K562 (cell line): ENCODE results near the gene SMG6. TPM values are rescaled to one million over a fixed set of nuclear protein-coding genes. Genes with fewer than 3 reads are reported as not detected.

Experiments
- ATAC-seq: fragments of 200-7000 bp; cut with Tn5 transposase; 3 replicates; pipeline ENCODE4 v1.9.1; 2020; ENCODE audit warnings: moderate library complexity
- BruUV-seq: library from RNA; stranded (reverse); fragments of 400-500 nt; replicated peaks from 2 replicates; lab custom pipeline; 2021; lab: Mats Ljungman, UMichigan
- CTCF ChIA-PET: fragments of 300-600 bp; formaldehyde crosslinking; extraction: SDS; loops from one replicate; lab custom pipeline; 2021; ENCODE audit warnings: low intra/inter-chr PET ratio; lab: Yijun Ruan, JAX
- POLR2A ChIA-PET: fragments of 300-600, 350-650 bp; sonication (Branson Sonifier 250); formaldehyde crosslinking; extraction: SDS; loops from one replicate; lab custom pipeline; 2021; ENCODE audit warnings: antibody characterized with exemption, inconsistent platforms; lab: Yijun Ruan, JAX
- DNase-seq, 4 experiments: peaks; one replicate each; pipeline versions ENCODE4 v3.0.0 to v3.0.0-alpha.2; 2011 to 2018; ENCODE audit warnings: low spot score in 3 of 4, mixed read lengths in 3 of 4; ENCODE audit errors: extremely low read depth in 1 of 4
- FAIRE-seq: peaks from 2 replicates; lab custom pipeline; 2011; peaks lifted over from hg19 to GRCh38; lab: Jason Lieb, UNC
- H2AFZ ChIP-seq: 2 replicates; pipeline ENCODE4 v1.6.0; 2011; ENCODE audit warnings: low read depth, low read length, control low read depth, inconsistent platforms
- H3K27ac ChIP-seq: fragments of 200-600 bp; 3 replicates; pipeline ENCODE4 v1.8.0; 2011; ENCODE audit warnings: low read depth, mild to moderate bottlenecking, control low read depth, inconsistent platforms, low read length, moderate library complexity, mixed read lengths; ENCODE audit errors: extremely low read depth
- H3K27me3 ChIP-seq, 2 experiments: fragments of 300-600 bp in 1 of 2; 2 replicates in 1 of 2; 3 replicates in 1 of 2; pipeline versions ENCODE4 v1.6.0 to v1.8.0; 2011; ENCODE audit warnings: inconsistent platforms in 2 of 2, low read length in 2 of 2, mild to moderate bottlenecking in 1 of 2, mixed read lengths in 1 of 2, moderate library complexity in 1 of 2; ENCODE audit not compliant: control insufficient read depth in 2 of 2, insufficient read depth in 2 of 2
- H3K36me3 ChIP-seq: fragments of 300-600 bp; 3 replicates; pipeline ENCODE4 v1.8.0; 2011; ENCODE audit warnings: mild to moderate bottlenecking, low read length, inconsistent platforms; ENCODE audit not compliant: control insufficient read depth, insufficient read depth
- H3K4me1 ChIP-seq, 2 experiments: fragments of 200-600 bp in 1 of 2; replicated peaks in 1 of 2; 2 replicates in 1 of 2; 3 replicates in 1 of 2; pipeline versions ENCODE4 v1.5.1 to v1.8.0; 2011; ENCODE audit warnings: inconsistent platforms in 2 of 2, low read length in 2 of 2, mild to moderate bottlenecking in 1 of 2, mixed read lengths in 1 of 2, moderate library complexity in 1 of 2; ENCODE audit not compliant: control insufficient read depth in 2 of 2, insufficient read depth in 2 of 2
- H3K4me2 ChIP-seq: 2 replicates; pipeline ENCODE4 v1.6.1; 2011; ENCODE audit warnings: low read length, control low read depth, inconsistent platforms, mixed read lengths; ENCODE audit not compliant: insufficient read depth
- H3K4me3 ChIP-seq: fragments of 200-600 bp; sonication (generic), shearing (Covaris generic); 2 replicates; pipeline ENCODE4 v1.5.1; 2016; ENCODE audit warnings: control low read depth, inconsistent platforms
- H3K79me2 ChIP-seq: fragments of 200-600 bp; 3 replicates; pipeline ENCODE4 v1.8.0; 2011; ENCODE audit warnings: low read length, inconsistent platforms; ENCODE audit not compliant: control insufficient read depth, insufficient read depth
- H3K9ac ChIP-seq, 2 experiments: 2 replicates each; pipeline versions ENCODE4 v1.6.0 to v1.6.1; 2011; ENCODE audit warnings: low read depth in 2 of 2, low read length in 2 of 2, control low read depth in 1 of 2, inconsistent platforms in 1 of 2, mild to moderate bottlenecking in 1 of 2, mixed read lengths in 1 of 2; ENCODE audit not compliant: insufficient read depth in 1 of 2
- H3K9me1 ChIP-seq: one replicate; pipeline ENCODE4 v1.6.0; 2011; ENCODE audit warnings: inconsistent platforms, mild to moderate bottlenecking, low read length, moderate library complexity; ENCODE audit not compliant: control insufficient read depth, insufficient read depth
- H3K9me3 ChIP-seq: replicated peaks from 2 replicates; pipeline ENCODE4 v1.5.1; 2011; ENCODE audit warnings: low read depth, low read length, inconsistent platforms; ENCODE audit not compliant: control insufficient read depth, insufficient read depth
- H4K20me1 ChIP-seq: replicated peaks from 2 replicates; pipeline ENCODE4 v1.6.1; 2011; ENCODE audit warnings: low read length, inconsistent platforms, mixed read lengths; ENCODE audit not compliant: control insufficient read depth, insufficient read depth
- COPS2 ChIP-seq: fragments of 450-650 bp; conservative IDR thresholded peaks from 2 replicates; pipeline ENCODE4 v1.6.1; 2016; ENCODE audit warnings: mild to moderate bottlenecking, moderate library complexity
- EP300 ChIP-seq: IDR thresholded peaks from 2 replicates; pipeline ENCODE4 v1.6.1; 2012; ENCODE audit warnings: low read length, improper control_type of control experiment
- FOXA1 ChIP-seq: fragments of 450-650 bp; IDR thresholded peaks from 2 replicates; pipeline ENCODE4 v1.6.1; 2016; ENCODE audit warnings: mild to moderate bottlenecking, borderline replicate concordance
- PCBP1 ChIP-seq: fragments of 200-400 bp; formaldehyde crosslinking; IDR thresholded peaks from 2 replicates; pipeline ENCODE4 v1.6.1; 2018; ENCODE audit warnings: mild to moderate bottlenecking, low read depth, low read length; ENCODE audit not compliant: poor library complexity, severe bottlenecking
- TEAD4 ChIP-seq, 2 experiments: sonication (generic) in 1 of 2; formaldehyde crosslinking in 1 of 2; IDR thresholded peaks; 2 replicates each; pipeline versions ENCODE4 v1.6.1 to v1.8.0; 2012 to 2022; ENCODE audit warnings: borderline replicate concordance in 1 of 2, inconsistent platforms in 1 of 2, low read length in 1 of 2, mild to moderate bottlenecking in 1 of 2, missing genetic modification reagents in 1 of 2
- ZNF695 ChIP-seq: fragments of 450-650 bp; formaldehyde crosslinking; IDR thresholded peaks from 2 replicates; pipeline ENCODE4 v1.4.0; 2020; ENCODE audit warnings: mild to moderate bottlenecking, moderate library complexity
- WGBS: fragments of 100-300 bp; shearing (Covaris generic); methylation state at CpG from one replicate; pipeline ENCODE4 v1.1.6; 2016; ENCODE audit warnings: low coverage, mixed read lengths; ENCODE audit not compliant: insufficient coverage; ENCODE audit errors: missing lambda C conversion rate; 5-methylcytosine and 5-hydroxymethylcytosine counted together
- in situ Hi-C: fragments of 300-500 bp; cut with MboI; formaldehyde crosslinking; loops from 4 replicates; pipeline ENCODE4 v1.15.0; 2018; ENCODE audit warnings: inconsistent platforms, mixed read lengths
- intact Hi-C: fragments of 100-400 bp; cut with micrococcal nuclease; formaldehyde crosslinking; loops from 2 replicates; pipeline ENCODE4 v1.14.2; 2022
- polyA plus RNA-seq, 8 experiments: library from polyadenylated mRNA; depleted of rRNA in 4 of 8; stranded (reverse) in 5 of 8; unstranded in 3 of 8; fragments of >200 nt; fragmentation: Nextera tagmentation in 2 of 8; fragmentation: Illumina TruSeq in 1 of 8; extraction: Ambion mirVana in 2 of 8; extraction: Trizol in 1 of 8; gene quantifications; 2 replicates each; pipeline versions ENCODE4 v1.2.1 to v1.2.3, GENCODE V29; 2011 to 2014; ENCODE audit warnings: inconsistent platforms in 1 of 8, missing spikeins in 1 of 8
- total RNA-seq, 7 experiments: library from RNA; depleted of rRNA in 6 of 7; stranded (reverse); fragments of >200 nt in 6 of 7; fragmentation: Illumina TruSeq in 2 of 7; extraction: Trizol in 2 of 7; gene quantifications; 2 replicates each; pipeline versions ENCODE4 v1.2.1 to v1.2.3, GENCODE V29; 2011 to 2021; ENCODE audit warnings: low replicate concordance in 1 of 7
- TF ChIP-seq, protein P1 (sequence below): fragments of 450-650 bp; IDR thresholded peaks from 2 replicates; pipeline ENCODE4 v1.6.1; 2016; ENCODE audit warnings: missing biosample characterization, missing genetic modification characterization

Gene SMG6
- total and polyA plus RNA-seq, 9 of the 15 experiments (the other 6 are each of a cell fraction or from before 2014, with no cell fraction given): 0.44 to 13.9 (median 6.0) TPM

DNA sequence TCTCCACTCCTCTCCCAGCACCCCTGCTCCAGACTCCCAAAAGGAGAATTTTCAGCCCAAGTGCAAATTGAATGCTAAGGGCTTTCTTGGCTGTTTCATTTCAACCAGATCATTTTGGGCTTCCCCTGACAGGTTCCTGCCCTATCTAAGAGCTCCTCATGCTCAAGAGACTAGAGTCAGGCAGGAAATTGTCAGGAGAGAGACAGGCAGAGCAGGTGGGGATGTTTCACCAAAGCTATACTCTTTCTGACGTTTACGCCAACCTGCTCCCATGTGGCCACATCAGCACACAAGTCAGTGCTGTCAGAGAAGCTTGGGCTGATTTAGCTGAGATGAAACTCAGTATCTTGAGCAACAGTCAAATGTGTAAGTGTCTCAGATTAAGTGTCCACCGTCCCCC, 217.3 kb downstream of the SMG6 start:
- Histone ChIP-seq H3K79me2 (no peaks in the 10 kb centered on the region), H3K9ac (no peak overlapping the region), H3K4me1 (peaks cover 34 to 46% of the 10 kb centered on the region in 2 experiments), H3K4me3 (no peak overlapping the region), H2AFZ (no peak overlapping the region), H3K36me3 (peaks cover 8% of the 10 kb centered on the region; the same call in 2 of the 3 replicates), H4K20me1 (no peaks in the 10 kb centered on the region; the same call in 1 of the 2 replicates), H3K9me3 (no peaks in the 10 kb centered on the region), H3K27ac (no peak overlapping the region), H3K9me1 (no peaks in the 10 kb centered on the region), H3K4me2 (no peak overlapping the region), H3K27me3 (no peaks in the 10 kb centered on the region)
- CTCF ChIA-PET: no interaction called here
- TF ChIP-seq EP300 (no peak), ZNF695 (CRISPR knock-in tag) (no peak), PCBP1 (no peak), FOXA1 (no peak), COPS2 (no peak), TEAD4 (IDR thresholded peaks at IDR 0.05; ENCODE audit: low read length) (no peak), TEAD4 (CRISPR knock-in tag; IDR thresholded peaks at IDR 0.05; ENCODE audit: borderline replicate concordance) (no peak)
- TF ChIP-seq, protein P1, sequence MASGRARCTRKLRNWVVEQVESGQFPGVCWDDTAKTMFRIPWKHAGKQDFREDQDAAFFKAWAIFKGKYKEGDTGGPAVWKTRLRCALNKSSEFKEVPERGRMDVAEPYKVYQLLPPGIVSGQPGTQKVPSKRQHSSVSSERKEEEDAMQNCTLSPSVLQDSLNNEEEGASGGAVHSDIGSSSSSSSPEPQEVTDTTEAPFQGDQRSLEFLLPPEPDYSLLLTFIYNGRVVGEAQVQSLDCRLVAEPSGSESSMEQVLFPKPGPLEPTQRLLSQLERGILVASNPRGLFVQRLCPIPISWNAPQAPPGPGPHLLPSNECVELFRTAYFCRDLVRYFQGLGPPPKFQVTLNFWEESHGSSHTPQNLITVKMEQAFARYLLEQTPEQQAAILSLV (tag): no peak
- 89% methylated on average over 2 of the region's 3 CpGs for WGBS
- intact Hi-C loops (no loop called here), in situ Hi-C loops (no loop called here)
- ATAC-seq (no peak), FAIRE-seq (no peak), DNase-seq (no peak)
- no TSS peak for BruUV-seq
- POLR2A ChIA-PET: interaction anchor here (0.9 kb wide), 1 partner anchor 13 kb away, joined by 4 read pairs; no protein-coding TSS in a partner anchor
